GM06990 (cell line): Measurements from ENCODE around the gene ATP2A1.
A peak's percentile ranks its signal among the peaks of the same experiment; 100 is the strongest.

Experiments
- DNase-seq: peaks from one replicate; pipeline ENCODE4 v3.0.0-alpha.2; 2011; ENCODE audit not compliant: insufficient read length; ENCODE audit errors: extremely low read depth
- H3K27me3 ChIP-seq: replicated peaks from 2 replicates; pipeline ENCODE4 v1.6.0; 2011; ENCODE audit warnings: low read length; ENCODE audit not compliant: control insufficient read depth, insufficient read depth
- H3K36me3 ChIP-seq: 2 replicates; pipeline ENCODE4 v1.5.1; 2011; ENCODE audit warnings: low read length; ENCODE audit not compliant: control insufficient read depth, insufficient read depth
- H3K4me3 ChIP-seq: replicated peaks from 2 replicates; pipeline ENCODE4 v1.5.1; 2011; ENCODE audit warnings: low read depth, mild to moderate bottlenecking, control low read depth, low read length
- TF ChIP-seq, protein P1 (sequence below): IDR thresholded peaks from 2 replicates; pipeline ENCODE4 v1.5.1; 2011; ENCODE audit warnings: low read length, control low read depth, mild to moderate bottlenecking, inconsistent platforms; ENCODE audit not compliant: insufficient read depth, poor library complexity, severe bottlenecking

Gene ATP2A1

DNA sequence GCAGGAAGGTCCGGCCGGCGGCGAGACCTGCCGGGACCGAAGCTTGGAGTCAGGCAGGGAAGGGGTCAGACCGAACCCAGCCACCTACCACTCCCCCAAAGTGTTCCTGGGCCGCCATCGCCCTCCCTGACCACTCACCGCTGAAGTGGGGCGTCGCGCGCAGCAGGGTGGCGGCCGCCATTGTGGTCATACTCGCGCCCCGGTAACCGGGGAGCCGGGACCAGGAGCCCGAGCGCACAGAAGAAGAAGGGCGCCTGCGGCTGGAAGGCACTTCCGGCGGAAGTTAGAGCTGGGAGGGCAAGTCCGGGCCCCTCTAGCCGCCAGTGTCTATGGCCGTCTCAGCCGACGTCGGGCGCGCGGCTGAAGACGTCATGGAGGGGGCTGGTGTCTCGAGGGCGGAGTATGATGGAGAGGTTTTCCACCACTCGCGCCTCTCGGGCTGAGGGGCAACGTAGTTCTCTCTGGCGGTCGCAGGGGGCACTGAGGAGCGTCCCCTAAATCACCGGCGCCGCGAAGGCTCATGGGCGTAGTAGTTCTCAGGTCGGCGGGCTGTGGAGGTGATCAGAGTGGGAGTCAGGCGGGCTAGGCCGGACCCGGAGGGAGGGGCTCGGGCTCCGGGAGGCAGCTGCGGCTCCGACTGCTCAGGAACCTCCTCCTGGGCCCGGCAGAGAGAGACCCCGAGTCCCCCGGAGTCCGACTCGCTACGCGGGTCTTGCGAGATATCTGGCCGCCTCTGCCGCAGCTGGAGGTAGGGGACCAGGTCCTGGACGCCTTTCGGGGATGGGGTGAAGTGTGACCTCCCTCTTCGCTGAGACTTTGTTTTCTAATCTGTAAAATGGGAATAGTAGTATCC is 32.0 kb upstream of the ATP2A1 start, which contains the start of gene TUFM:
Gene TUFM (minus strand): TSS at position 269 of the 853 bp plus-strand sequence. CDS start 79 bp downstream, at position 190.
- no peaks in the 10 kb centered on the region for H3K27me3 ChIP-seq
- H3K4me3 ChIP-seq = peak within 1 kb of the TSS; percentile 99
- TF ChIP-seq, protein P1, sequence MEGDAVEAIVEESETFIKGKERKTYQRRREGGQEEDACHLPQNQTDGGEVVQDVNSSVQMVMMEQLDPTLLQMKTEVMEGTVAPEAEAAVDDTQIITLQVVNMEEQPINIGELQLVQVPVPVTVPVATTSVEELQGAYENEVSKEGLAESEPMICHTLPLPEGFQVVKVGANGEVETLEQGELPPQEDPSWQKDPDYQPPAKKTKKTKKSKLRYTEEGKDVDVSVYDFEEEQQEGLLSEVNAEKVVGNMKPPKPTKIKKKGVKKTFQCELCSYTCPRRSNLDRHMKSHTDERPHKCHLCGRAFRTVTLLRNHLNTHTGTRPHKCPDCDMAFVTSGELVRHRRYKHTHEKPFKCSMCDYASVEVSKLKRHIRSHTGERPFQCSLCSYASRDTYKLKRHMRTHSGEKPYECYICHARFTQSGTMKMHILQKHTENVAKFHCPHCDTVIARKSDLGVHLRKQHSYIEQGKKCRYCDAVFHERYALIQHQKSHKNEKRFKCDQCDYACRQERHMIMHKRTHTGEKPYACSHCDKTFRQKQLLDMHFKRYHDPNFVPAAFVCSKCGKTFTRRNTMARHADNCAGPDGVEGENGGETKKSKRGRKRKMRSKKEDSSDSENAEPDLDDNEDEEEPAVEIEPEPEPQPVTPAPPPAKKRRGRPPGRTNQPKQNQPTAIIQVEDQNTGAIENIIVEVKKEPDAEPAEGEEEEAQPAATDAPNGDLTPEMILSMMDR = peak; percentile 87
- peak; percentile 97 for DNase-seq
- H3K36me3 ChIP-seq = peaks cover 26% of the 10 kb centered on the region

DNA sequence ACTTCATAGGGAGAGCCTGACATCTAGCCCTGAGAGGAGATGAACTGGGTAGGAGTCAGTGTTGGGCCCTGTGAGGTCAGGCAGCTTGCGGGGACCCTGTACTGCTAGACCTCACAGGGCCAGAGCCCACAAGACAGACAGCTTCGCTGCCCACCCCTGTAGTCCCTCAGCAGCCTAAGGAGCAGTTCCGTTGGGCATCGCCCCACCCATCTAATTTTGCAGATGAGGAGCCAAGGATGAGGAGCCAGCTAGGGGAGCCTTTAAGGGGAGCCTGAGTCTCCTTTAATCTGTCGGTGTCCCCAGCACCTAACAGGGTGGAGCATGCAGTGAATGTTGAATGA is 31.4 kb upstream of the ATP2A1 start:
- H3K36me3 ChIP-seq = peaks cover 25% of the 10 kb centered on the region
- H3K27me3 ChIP-seq = no peaks in the 10 kb centered on the region
- DNase-seq = no peak
- H3K4me3 ChIP-seq = peak overlapping the region; percentile 67
- TF ChIP-seq, protein P1 = no peak

DNA sequence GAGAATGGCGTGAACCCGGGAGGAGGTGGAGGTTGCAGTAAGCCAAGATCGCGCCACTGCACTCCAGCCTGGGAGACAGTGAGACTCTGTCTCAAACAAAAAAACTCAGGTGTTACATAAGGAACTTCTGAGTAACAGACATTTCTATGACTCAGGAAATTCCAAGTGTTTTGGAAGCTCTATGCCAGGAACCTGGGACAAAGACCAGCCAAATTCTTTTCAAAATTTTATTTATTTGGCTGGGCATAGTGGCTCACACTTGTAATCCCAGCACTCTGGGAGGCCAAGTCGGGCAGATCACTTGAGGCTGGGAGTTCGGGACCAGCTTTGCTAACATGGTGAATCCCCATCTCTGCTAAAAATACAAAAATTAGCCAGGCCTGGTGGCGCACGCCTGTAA is 19.9 kb upstream of the ATP2A1 start:
- H3K4me3 ChIP-seq = no peak overlapping the region
- DNase-seq = no peak
- TF ChIP-seq, protein P1 = no peak
- H3K36me3 ChIP-seq = peaks cover 1% of the 10 kb centered on the region; the same call in 1 of the 2 replicates
- no peaks in the 10 kb centered on the region for H3K27me3 ChIP-seq

DNA sequence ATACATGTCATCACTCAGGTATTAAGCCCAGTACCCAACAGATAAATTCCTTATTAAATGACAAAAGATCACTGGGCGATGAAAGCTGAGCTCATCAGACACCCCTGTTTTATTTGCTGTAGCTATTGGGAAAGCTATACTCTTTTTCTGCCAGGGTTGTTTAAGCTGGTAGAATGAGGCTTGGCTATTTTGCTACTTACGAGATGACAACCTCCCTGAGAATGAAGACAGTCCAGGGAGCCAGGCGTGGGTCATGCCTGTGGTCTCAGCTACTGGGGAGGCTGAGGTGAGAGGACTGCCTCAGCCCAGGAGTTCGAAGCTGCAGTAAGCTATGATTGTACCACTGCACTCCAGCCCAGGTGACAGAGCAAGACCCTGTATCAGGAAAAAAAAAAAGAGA is 19.0 kb upstream of the ATP2A1 start:
- no peak for DNase-seq
- no peaks in the 10 kb centered on the region for H3K27me3 ChIP-seq
- no peak overlapping the region for H3K4me3 ChIP-seq
- TF ChIP-seq, protein P1 = no peak
- H3K36me3 ChIP-seq = peaks cover 1% of the 10 kb centered on the region; the same call in 1 of the 2 replicates

DNA sequence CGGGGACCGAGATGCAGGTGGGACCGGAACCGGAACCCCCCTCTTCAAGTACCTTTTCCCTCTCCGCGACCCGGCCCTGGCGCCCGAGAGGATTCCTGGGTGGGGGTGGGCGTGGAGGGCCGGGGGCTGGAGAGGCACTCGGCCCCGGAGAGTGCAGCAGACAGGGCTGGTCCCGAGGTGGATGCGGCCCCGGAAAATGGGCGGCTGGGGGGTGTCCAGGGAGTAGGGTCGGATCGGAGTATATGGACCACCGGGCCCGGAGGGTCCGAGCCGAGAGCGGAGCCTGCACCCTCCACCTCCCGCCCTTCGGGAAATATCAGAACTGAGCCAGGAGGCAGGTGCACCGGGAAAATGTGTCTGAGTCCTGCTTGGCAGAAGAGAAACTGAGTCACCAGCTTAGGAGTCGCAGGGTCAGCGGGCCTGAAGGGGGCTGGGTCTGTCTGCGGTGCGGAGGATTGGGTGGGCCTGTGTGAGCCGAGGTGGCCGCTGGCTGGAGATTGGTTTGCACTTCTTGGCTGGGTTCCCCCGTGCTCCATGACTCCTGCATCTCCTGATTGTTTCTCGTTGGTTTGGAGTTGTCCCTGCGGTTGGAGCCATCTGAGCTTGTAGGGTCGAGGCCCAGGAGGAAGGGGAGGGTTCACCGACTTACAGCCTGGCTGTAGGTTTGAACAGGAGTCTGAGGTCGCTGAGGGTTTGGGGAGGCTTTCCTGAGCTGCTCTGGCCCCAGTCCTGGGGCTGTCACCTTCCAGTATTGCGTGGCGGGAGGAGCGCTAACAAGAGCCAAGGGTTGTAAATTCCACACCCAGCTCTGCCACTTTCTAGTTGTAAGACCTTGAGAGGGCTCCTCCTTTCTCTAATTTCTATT is 14.1 kb upstream of the ATP2A1 start:
- no peak for DNase-seq
- Histone ChIP-seq H3K4me3 (peak overlapping the region; percentile 92), H3K27me3 (no peaks in the 10 kb centered on the region), H3K36me3 (peaks cover 13% of the 10 kb centered on the region)
- TF ChIP-seq, protein P1 = no peak
